GM21529 (cell line): ENCODE measurements around the gene ACSF2.
A peak's percentile ranks its signal among the peaks of the same experiment; 100 is the strongest.

Source experiments
- ATAC-seq: cut with Tn5 transposase; IDR thresholded peaks from one replicate; pipeline ENCODE4 v1.9.1; 2021; ENCODE audit not compliant: unreplicated experiment

Gene ACSF2

DNA sequence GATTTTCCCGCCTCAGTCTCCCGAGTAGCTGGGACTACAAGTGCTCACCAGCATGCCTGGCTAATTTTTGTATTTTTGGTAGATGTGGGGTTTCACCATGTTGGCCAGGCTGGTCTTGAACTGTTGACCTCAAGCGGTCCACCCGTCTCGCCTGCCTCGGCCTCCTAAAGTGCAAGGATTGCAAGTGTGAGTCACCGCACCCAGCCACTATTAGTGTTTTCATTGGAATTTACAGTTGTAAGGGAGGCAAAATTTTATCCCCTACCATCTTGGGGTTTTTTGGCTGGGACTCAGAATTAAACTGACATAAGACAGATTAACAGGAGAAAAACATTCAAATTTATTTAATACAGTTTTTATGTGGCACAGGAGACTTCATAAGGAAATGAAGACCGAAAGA is 69.9 kb downstream of the ACSF2 start:
- no peak for ATAC-seq

DNA sequence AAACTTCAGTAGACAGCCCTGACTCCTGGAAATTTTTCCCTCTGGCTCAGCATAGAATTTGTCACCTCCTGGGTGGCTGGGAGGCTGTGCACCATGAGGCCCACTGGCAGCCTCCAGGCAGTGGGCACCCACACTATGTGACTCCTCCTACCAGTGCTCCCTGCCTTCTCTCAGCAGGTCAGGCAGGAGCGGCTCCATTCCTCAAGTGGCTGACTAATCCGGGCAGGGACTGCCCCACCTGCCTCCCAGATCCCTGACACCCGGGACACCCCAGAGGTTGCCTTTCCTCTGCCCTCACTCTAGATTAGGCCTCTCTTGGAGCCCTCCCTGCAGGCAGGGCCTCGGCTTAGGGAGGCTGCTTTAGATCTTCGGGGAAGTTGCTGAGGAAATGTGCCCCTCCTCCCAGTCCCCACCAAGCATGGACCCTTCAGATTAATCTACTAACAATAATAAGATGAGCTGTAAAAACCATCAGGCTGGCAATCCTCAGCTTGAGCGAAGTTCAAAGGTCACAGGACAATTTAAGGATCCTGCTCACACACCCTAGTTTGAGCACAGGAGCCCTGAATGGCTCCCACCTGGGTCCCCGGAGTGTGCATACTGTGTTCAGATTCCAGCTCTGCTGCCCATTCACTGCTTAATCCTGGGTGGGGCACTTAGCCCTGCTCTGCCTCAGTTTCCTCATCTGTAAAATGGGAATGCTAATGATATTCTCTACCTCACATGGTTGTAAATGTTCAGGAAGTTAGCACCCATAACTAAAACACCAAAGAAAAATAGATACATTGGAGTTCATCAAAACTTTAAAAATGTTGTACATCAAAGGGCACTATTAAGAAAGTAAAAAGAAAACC is 72.2 kb downstream of the ACSF2 start:
- no peak for ATAC-seq

DNA sequence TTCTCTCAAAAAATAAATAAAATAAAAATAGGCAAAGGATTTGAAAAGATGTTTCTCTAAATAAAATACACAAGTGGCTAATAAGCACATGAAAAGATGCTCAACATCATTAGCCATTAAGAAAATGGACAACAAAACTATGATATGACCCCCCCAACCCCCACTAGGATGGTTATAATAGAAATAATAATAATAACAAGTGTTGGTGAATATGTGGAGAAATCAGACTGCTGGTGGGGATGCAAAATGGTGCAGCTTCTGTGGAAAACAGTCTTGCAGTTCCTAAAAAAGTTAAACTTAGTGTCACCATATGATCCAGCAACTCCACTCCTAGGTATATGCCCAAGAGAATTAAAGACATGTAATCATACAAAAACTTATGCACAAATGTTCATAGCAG is 73.3 kb downstream of the ACSF2 start:
- no peak for ATAC-seq

DNA sequence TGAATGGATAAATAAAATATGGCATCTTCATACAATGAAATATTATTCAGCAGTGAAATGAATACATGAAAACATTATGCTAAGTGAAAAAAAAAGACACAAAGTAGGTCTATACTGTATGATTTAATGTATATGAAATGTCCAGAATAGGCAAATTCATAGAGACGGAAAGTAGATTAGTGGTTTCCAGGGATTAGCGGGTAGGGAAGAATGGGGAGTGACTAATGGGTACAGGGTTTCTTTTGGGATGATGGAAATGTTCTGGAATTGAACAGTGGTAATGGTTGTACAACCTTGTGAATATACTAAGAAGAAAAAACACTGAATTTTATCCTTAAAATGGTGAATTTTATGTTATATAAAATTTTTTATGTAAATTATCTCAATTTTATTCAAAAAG is 73.7 kb downstream of the ACSF2 start:
- ATAC-seq: no peak

DNA sequence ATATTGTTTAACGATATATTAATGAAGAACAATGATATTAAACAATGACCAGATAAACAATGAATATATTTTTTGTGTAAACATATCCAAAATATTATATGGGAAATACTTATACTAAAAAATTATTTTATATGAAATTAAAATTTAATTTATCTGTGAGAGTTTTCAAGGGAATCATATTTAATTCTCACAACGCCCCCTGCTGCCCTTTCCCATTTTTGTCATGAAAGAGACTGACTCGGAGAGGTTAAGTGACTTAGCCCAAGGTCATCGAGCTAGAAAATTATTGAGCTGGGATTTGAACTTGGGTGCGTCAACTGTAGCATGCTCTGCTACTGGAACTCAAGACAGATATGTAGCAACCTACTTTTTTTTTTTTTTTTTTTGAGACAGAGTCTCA is 75.0 kb downstream of the ACSF2 start:
- no peak for ATAC-seq

DNA sequence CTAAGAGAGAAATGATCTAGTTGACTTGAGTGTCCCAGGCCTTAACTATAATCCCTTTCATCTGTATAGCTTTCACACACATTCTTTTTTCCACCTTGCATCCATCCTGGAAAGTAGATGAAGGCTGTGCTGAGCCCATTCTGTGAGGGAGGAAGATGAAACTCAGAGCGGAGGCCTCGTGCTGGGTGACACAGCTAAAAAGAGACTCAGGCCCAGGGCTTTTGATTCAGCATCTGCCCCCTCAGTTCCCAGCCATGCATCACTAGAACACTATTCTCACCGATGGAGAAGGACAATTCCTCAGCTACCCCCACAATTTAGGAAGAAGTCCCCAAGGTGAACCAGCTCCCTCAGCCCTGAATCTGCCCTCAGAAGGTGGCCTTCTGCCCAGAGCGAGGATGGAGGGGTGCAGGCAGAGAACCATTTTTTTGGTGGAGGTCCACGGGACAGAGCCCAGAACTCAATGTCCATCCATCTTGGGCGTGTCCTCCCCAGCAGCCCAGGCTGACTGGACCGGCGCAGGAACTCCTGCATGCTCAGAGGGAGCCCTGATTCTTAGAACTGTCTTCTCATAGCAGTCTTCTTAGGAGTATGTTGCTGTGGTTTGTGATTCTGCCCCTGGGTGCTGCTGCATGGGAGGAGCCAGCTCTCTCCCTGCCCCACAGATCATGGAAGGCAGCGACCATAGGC is 76.4 kb downstream of the ACSF2 start:
- no peak for ATAC-seq

DNA sequence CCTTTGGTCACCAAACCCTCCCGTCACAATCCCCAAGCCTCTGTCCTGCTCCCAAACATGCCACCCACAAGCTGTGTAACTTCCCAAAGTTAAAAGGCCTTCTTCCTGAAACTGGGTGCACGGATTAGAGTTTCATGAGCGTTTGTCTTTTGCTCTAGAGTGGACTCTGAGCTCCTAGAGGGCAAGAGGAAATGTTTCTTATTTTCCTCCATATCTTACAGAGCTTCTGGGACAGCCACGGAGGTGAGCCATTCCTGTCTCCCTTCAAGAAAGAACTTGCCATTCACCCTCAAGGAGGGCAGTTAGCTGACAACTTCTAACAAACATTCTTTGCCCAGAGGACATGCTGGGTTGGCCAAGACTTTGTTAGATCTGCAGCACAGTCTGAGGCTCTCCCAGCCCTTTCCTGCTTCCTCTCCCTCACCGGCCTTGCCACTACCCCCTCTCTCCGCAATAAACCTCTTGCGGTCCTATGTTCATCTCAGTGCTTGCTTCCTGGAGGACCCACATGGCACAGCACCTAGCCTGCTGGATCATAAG is 79.6 kb downstream of the ACSF2 start:
- ATAC-seq: no peak

DNA sequence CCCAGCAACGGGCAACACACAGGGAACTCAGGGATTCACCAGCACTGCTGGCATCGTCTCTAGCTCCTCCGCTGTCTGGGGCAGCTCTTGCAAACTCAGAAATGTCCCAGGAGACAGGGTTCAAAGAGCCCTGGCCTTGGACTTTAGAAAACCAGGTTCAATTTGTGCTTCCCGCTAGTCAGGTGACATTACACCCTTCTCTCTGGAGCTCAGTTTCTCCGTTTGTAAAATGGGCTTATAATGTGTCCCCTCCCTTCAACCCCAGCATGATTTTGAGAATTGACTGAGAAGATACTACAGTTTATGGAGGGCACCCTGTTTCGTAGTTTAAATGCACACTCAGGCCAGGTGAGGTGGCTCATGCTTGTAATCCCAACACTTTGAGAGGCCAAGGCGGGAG is 80.3 kb downstream of the ACSF2 start:
- no peak for ATAC-seq

DNA sequence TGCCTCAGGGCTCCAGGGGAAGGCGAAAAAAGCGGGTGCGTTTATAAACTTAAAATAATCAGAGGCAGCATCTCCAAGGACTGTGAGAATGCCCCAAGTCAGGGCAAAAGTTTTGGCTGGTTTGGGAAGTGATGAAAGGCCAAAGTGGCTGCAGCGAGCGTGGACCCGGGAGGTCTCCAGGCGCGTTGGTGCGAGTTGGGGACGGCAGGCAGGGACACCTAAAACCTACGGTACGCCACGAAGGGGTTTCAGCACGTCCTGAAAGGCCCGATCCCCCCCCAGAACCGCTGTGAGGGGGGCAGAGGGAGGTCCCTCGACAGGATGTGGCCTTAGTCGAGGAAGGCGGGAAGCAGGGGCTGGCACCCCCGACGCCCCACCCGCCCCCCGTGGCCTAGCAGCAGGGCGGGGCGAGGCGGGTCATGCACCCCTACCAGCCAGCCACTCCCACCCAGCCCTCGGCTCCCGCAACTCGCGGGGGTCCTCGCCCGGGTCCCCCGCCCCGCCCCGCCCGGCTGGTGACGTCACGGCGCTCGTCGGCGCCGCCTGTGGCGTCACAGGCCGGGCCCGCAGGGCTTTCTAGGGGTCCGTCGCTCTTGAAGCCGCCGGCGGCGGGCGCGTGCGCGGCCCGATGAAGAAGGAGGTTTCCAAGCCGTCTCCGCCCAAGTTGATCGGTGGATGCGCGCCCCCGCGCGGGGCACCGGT is 82.0 kb downstream of the ACSF2 start, which contains the start of gene MYCBPAP:
Gene MYCBPAP, plus strand, starts transcription at position 569 of the 702 bp plus-strand sequence. CDS start 236 bp downstream, outside the sequence.
- ATAC-seq: no peak

DNA sequence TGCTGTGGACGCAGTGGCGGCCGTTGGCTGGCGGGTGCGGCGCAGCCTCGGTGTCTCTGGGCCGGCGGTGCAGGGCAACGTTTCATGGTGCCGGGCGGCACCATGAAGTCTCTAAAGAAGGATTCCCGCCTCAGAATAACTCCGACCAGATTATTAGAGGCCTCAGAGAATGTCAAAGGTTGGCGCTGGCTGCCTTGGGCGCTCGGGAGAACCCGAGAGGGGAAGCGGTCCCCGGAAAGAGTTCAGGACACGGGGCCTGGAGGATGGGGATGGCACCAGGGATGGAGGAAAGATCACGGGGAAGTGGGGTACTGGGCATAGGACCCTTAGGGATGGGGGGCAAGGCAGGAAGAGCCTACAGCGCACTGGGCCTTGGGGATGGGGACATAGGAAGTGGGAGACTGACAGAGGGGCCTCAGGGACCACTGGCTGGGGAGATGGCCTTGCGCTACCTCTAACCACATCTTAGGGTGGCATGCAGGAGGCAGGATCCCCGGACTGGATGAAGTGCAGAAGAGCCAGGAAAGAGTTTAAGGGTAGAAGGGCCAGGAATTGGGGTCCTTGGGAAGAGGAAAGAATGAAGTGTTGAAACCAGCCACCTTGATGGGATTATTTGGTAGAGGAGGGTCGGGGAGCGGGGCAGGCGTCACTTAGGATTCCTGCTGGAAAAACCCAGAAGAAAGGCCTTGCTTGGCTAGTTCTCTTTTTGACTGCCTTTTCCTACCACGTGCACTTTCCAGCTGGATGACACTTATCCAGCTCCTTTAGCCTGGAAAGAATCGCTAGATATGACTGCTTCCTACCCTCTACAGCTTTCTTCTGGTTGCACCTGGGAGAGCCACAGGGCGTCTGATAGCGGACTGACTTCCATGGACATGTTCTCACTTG is 82.8 kb downstream of the ACSF2 start:
- no peak for ATAC-seq

DNA sequence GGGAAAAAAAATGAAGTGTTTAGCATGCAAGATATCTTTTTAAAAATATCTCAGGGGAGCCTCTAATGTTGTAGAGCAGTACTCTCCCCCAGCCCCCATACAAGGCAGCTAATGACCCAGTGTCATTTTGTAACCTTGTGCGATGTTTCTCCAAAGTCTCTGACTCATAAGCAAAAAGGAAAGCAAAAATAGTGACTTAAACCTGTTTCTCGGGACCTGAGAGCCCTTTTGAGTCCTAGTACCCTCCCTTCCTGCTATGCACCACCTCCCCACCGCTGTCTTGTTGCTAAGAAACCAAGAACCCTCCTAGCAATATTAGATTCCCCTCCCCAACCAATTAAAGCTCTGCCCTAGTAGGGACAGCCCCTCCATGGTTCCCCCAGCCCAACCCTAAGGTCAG is 85.0 kb downstream of the ACSF2 start:
- peak; percentile 86 for ATAC-seq

DNA sequence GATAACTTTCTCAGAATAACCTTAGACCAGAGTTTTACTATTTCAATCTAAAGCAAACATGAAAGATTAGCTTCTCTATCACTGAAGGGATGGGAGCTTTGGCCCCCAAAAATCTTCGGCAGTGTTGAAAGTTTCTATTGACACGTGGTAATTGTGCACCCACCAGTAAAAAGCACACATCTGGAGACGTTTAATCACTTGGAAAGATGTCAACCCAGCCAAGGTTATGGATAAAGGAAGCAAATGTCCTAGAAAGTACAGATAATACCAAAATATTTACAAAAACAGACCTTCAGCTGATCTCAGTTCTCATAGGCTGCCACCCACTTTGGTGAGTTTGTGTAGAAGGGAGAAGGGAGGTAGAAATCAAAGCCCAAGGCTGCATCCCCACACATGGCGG is 87.5 kb downstream of the ACSF2 start:
- ATAC-seq: no peak

DNA sequence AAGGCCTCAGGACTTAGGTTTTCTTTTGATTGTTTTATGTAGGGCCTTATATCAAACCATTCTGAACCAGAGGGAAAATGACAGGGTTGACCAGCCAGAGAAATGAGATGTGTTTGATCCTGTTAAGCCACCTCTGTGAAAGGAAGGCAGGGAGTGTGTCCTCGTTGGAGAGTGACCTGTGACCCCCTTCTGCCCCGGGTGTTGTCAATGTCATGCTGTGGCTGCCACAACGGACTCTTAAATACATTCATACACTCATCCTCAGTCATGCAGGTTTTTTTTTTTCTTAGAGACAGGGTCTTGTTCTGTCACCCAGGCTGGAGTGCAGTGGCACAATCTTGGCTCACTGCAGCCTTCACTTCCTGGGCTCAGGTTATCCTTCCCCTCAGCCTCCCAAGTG is 88.4 kb downstream of the ACSF2 start:
- ATAC-seq: no peak

DNA sequence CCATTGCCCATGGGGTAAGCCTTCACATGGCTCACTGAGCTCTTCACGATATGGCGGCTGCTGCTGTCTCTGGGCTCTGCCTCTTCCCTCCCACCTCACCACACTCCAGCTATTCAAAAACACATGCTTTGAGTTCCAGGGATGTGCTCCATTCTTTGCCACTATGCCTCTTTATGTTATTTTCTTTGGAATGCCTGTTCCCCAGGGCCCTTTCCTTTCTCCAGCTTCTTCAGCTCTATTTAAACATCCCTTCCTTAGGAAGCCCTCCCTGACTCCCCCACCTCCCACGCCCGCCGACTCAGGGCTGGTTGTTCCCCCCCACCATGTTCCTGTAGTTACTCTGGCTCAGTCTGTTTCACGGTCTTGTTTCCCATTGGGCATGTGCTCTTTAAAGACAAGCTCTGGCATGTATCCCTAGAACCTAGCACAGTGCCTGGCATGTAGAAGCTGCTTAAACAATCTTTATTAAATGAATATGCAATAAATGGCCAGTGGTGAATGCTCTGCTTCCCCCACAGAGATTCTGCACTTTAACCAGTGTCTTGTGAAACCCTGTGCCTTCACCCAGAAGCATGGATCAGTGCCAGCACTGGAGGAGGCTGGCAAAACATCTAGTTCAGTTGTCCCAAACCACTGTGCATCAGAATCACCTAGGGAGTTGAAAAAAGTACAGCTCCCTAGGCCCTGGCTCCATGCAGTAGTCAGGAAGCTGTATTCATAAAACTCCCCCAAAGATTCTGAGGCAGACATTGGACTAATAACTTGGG is 89.1 kb downstream of the ACSF2 start:
- ATAC-seq: no peak

DNA sequence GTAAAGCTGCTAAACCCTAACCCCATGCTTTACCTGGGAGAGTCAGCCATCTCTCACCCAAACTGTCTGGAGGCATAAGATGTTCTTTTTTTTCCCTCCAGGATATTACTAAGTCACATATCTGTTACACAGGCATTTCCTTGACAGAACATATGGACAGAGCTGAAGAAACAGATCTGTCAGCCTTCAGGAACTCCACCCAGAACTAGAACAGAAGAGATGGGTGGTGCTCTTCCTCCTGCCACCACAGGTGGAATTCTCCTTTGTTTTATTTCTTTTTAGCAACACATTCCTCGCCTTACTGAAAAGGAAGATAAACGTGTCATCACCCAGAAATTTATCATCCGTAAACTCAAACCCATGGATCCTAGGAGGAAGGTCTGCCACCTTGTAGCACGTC is 91.0 kb downstream of the ACSF2 start:
- no peak for ATAC-seq

DNA sequence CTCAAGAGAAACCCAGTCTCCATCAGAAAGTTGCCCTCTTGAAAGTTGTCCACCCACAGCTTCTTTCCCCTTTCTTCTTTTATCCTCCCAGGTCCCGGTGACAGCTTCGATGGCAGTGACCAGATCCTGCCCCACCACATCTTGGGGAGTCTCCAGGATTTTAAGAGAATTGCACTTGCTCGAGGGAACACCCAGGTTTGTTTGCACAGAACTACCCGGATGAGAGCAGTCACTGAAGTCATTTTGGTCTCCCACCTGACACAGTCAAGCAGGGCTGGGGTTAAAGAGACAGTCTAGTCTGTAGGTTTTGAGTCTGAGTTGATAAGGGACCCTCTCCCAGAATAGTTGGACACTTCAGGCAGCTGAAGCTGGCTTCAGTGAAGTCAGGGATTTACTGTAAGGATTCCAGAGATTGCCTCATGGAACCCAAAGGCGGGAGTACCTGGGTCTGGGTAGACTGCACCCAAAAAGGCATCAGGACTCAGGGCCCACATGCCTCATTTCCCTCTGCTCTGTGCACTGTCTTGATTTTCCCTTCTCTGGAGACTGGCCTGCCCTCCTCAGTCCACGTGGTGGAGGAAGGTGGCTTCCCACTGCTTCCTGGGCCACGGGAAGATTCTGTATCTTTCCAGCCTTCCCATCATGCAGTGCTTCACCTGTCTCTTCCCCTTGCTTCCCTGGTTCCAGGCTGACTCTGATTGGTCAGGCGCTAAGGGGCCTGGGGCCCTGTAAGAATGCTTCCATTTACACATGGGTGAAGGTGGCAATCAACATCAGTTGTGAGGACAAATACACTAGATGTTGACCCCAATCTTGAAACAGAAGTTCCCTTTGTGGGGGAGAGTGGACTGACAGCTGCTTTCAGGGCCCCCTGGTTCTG is 91.7 kb downstream of the ACSF2 start:
- ATAC-seq: no peak

DNA sequence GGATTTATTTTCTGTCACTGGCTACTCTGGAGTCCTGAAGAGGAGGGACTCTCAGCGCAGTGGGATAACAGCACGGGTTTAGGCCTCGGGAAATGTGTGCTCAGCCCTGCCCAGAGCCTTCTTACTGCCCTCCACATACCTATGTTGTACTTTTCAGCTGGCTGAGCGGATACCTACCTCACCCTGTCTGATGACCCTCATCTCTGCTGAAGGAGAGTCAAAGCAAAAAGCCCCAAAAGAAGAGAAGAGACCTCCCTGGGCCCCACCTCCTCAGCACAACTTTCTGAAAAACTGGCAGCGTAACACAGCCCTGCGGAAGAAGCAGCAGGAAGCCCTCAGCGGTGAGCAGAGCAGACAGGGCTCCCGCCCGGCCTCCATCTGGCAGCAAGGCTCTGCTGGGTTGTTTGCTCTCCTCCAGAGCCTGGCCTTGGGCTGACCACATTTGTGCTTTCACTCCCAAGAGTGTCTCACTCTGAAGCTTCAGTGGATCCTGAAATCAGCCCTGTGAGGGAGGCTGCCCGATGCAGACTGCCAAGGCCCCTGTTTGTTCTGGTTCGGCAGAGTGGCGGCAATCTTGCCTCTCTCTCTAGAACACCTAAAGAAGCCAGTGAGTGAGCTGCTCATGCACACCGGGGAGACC is 92.5 kb downstream of the ACSF2 start:
- no peak for ATAC-seq

DNA sequence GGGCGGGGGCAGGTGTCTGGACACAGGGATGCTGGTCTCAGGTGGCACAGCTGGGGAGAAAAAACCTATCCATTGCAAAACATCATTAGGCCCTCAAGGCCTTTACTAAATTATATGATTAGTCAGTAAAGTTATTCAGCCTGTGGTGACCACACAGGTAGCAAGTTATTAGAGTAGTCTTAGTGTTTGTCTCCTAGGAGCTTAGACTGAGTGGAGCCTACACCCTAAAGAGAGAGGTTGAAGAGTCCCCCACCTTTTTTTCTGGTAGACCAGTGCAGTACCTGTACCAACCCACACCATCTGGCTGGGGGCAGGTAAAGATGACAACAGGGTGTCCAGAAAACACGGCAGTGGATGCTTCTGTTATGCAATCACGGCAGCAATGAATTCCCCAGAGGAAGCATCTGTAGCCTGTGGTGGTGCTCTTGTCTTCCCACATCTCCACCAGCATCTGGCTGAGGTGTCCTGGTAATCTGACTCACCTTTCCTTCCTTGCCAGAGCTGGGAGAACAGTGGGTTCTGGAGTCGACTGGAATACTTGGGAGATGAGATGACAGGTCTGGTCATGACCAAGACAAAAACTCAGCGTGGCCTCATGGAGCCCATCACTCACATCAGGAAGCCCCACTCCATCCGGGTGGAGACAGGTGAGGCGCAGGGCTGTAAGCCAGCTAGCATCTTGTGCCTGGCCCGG is 93.3 kb downstream of the ACSF2 start:
- ATAC-seq: no peak
